ENCODE results near the gene TPT1. TPM values are rescaled to one million over a fixed set of nuclear protein-coding genes. Genes with fewer than 3 reads are reported as not detected.

Gene TPT1
- total and polyA plus RNA-seq, 2 donors (not counting 1 experiment from before 2014, with no cell fraction given), result 2,507 to 4,871 TPM

DNA sequence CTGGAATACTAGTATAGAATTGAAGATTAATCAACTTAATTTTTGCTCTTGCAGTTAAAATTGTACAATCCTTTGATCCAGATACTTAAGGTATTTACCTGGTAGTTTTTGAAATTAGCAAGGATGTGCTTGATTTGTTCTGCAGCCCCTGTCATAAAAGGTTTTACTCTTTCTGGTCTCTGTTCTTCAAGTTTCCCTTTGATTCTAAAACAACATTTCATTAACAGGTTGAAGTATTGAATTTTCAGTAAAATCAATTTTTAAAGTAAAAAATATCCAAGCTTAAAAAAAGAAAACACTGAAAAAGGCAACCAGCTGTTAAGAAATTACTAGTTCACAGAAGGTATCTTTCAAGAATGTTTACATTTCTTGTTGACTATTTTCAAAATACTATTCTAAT is 1.6 kb downstream of the TPT1 start:
- Mint-ChIP-seq H3K27me3 (no peaks in the 10 kb centered on the region), H3K27ac (peak overlapping the region; percentile 55), H3K4me1 (peaks cover 60% of the 10 kb centered on the region), H3K4me3 (peak overlapping the region; percentile 99), H3K9me3 (ENCODE audit: insufficient read depth) (no peaks in the 10 kb centered on the region)
- CTCF ChIA-PET, result interaction anchor here (0.9 to 3.3 kb wide), 3 partner anchors 10 to 292 kb away, joined by 3 to 22 read pairs (median 3); no protein-coding TSS in a partner anchor
- Histone ChIP-seq H3K27me3 (replicated peaks in 1 of 4; ENCODE audit: control extremely low read depth in 1 of 4, control insufficient read depth in 3 of 4, insufficient read depth in 4 of 4, low read length in 3 of 4) (no peaks in the 10 kb centered on the region), H2AFZ (ENCODE audit: insufficient read depth, low read depth, low read length, poor library complexity, severe bottlenecking) (no peak overlapping the region), H3K4me1 (ENCODE audit: control insufficient read depth in 2 of 2, insufficient read depth in 2 of 2, low read length in 2 of 2) (peaks cover 36 to 40% of the 10 kb centered on the region in 2 donors), H3K79me2 (ENCODE audit: control insufficient read depth, insufficient read depth, low read length) (peaks cover 46% of the 10 kb centered on the region), H4K20me1 (ENCODE audit: control insufficient read depth, insufficient read depth, low read length, poor library complexity, severe bottlenecking) (peaks cover 51% of the 10 kb centered on the region), H3K36me3 (replicated peaks in 1 of 2; ENCODE audit: control extremely low read depth in 1 of 2, control insufficient read depth in 1 of 2, extremely low read depth in 1 of 2, insufficient read depth in 2 of 2, low read length in 1 of 2) (peaks cover 3 to 50% of the 10 kb centered on the region in 2 experiments), H3K4me3 (ENCODE audit: control extremely low read depth in 1 of 5, extremely low read depth in 1 of 5, insufficient read depth in 1 of 5, low read depth in 2 of 5, low read length in 4 of 5) (peak overlapping the region in 4 of 5 experiments; percentile 77 to 99 (median 93)), H3K9ac (ENCODE audit: low read length) (peak overlapping the region; percentile 99), H3K9me3 (ENCODE audit: control extremely low read depth in 1 of 3, control insufficient read depth in 2 of 3, insufficient read depth in 1 of 3, low read length in 2 of 3) (no peaks in the 10 kb centered on the region), H3K4me2 (replicated peaks; ENCODE audit: low read depth, low read length, poor library complexity, severe bottlenecking) (peak overlapping the region; percentile 75), H3K27ac (ENCODE audit: low read length in 2 of 2) (peak overlapping the region in 1 of 2 donors; percentile 62)
- ATAC-seq (ENCODE audit: low read depth), result no peak
- POLR2A ChIA-PET, result no interaction called here
- no peak for DNase-seq
- intact Hi-C loops (cut with micrococcal nuclease), result no loop called here
- TF ChIP-seq EZH2 (IDR thresholded peaks at IDR 0.05; ENCODE audit: borderline replicate concordance, insufficient read depth, low read depth, low read length, poor library complexity, severe bottlenecking), result no peak
- TF ChIP-seq, protein P1, sequence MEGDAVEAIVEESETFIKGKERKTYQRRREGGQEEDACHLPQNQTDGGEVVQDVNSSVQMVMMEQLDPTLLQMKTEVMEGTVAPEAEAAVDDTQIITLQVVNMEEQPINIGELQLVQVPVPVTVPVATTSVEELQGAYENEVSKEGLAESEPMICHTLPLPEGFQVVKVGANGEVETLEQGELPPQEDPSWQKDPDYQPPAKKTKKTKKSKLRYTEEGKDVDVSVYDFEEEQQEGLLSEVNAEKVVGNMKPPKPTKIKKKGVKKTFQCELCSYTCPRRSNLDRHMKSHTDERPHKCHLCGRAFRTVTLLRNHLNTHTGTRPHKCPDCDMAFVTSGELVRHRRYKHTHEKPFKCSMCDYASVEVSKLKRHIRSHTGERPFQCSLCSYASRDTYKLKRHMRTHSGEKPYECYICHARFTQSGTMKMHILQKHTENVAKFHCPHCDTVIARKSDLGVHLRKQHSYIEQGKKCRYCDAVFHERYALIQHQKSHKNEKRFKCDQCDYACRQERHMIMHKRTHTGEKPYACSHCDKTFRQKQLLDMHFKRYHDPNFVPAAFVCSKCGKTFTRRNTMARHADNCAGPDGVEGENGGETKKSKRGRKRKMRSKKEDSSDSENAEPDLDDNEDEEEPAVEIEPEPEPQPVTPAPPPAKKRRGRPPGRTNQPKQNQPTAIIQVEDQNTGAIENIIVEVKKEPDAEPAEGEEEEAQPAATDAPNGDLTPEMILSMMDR (IDR thresholded peaks at IDR 0.05), result no peak

- no CpG with 5 or more reads among the region's 1 CpG for WGBS (ENCODE audit: insufficient coverage)
- Histone ChIP-seq H3K27ac (ENCODE audit: low read length in 2 of 2) (no peak overlapping the region), H2AFZ (ENCODE audit: insufficient read depth, low read depth, low read length, poor library complexity, severe bottlenecking) (no peak overlapping the region), H3K9me3 (ENCODE audit: control extremely low read depth in 1 of 3, control insufficient read depth in 2 of 3, insufficient read depth in 1 of 3, low read length in 2 of 3) (no peaks in the 10 kb centered on the region), H3K4me3 (ENCODE audit: control extremely low read depth in 1 of 5, extremely low read depth in 1 of 5, insufficient read depth in 1 of 5, low read depth in 2 of 5, low read length in 4 of 5) (no peak overlapping the region), H3K4me1 (ENCODE audit: control insufficient read depth in 2 of 2, insufficient read depth in 2 of 2, low read length in 2 of 2) (peaks cover 45% of the 10 kb centered on the region in 2 donors), H3K27me3 (replicated peaks in 1 of 4; ENCODE audit: control extremely low read depth in 1 of 4, control insufficient read depth in 3 of 4, insufficient read depth in 4 of 4, low read length in 3 of 4) (no peaks in the 10 kb centered on the region), H3K79me2 (ENCODE audit: control insufficient read depth, insufficient read depth, low read length) (peaks cover 42% of the 10 kb centered on the region), H4K20me1 (ENCODE audit: control insufficient read depth, insufficient read depth, low read length, poor library complexity, severe bottlenecking) (peaks cover 51% of the 10 kb centered on the region), H3K36me3 (replicated peaks in 1 of 2; ENCODE audit: control extremely low read depth in 1 of 2, control insufficient read depth in 1 of 2, extremely low read depth in 1 of 2, insufficient read depth in 2 of 2, low read length in 1 of 2) (peaks cover 3 to 48% of the 10 kb centered on the region in 2 experiments), H3K9ac (ENCODE audit: low read length) (no peak overlapping the region), H3K4me2 (replicated peaks; ENCODE audit: low read depth, low read length, poor library complexity, severe bottlenecking) (no peak overlapping the region)
- CTCF ChIA-PET, result interaction anchor here (0.7 to 1.5 kb wide), 2 partner anchors 34 to 56 kb away, joined by 4 read pairs; no protein-coding TSS in a partner anchor
- DNase-seq (no peak), ATAC-seq (ENCODE audit: low read depth) (no peak)
- peaks cover 70% of the 10 kb centered on the region for H3K4me1 Mint-ChIP-seq
- no peak overlapping the region for H3K27ac Mint-ChIP-seq
- no peaks in the 10 kb centered on the region for H3K9me3 Mint-ChIP-seq (ENCODE audit: insufficient read depth)
- no peaks in the 10 kb centered on the region for H3K27me3 Mint-ChIP-seq
- intact Hi-C loops (cut with micrococcal nuclease), result no loop called here
- H3K4me3 Mint-ChIP-seq, result no peak overlapping the region
- POLR2A ChIA-PET, result no interaction called here
- TF ChIP-seq, protein P1 (IDR thresholded peaks at IDR 0.05), result no peak
- TF ChIP-seq EZH2 (IDR thresholded peaks at IDR 0.05; ENCODE audit: borderline replicate concordance, insufficient read depth, low read depth, low read length, poor library complexity, severe bottlenecking), result no peak
Observed at GRCh38 chr13:45337803-45338202, 3.2 kb downstream of the TPT1 start.
